ENCODE measurements around the gene THYN1. TPM values are rescaled to one million over a fixed set of nuclear protein-coding genes. Genes with fewer than 3 reads are reported as not detected.

THYN1 gene
- total and polyA plus RNA-seq, 2 of the 13 experiments (the other 11 are each of a cell fraction or from before 2014, with no cell fraction given), result 36.1 to 87.6 TPM

DNA sequence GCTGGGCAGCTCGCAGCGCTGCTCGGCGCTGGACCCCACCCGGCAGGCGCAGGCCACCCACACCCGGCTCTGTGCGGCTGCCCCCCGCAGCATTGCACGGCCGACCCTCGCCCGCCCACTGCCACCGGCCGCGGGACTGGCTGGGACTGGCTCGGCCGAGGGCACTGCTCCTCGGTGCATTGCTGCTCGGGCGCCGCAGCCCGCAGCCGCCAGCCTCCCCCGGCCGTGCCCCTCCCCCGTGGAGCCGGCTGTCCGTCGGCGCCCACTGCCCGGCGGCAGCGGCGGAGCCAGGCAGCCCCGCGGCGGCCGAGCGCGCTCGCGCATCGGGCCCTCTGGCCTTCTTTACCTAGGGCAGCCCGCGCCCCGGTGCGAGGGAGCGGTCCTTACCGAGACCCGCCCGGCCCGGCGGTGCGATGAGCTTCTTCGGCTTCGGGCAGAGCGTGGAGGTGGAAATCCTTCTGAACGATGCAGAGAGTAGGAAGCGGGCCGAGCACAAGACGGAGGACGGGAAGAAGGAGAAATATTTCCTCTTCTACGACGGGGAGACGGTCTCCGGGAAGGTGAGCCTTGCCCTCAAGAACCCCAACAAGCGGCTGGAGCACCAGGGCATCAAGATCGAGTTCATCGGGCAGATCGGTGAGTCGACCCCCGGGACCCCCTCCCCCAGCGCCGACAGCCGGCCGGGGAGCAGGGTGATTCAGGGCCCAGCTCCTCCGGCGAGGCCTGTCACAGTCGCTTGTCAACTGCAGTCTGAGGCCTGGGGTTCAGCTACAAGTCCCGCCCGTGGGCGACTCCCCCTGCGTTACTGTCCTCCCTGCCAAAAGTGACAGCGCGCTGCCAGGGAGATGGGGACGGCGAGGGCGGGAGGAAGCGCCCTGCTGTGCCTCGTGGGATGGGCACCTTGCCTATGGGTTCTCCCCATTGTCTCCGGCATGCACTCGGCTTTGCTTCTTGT is 28.2 kb downstream of the THYN1 start (continued):
- TF ChIP-seq ZNF431 (CRISPR knock-in tag; IDR thresholded peaks at IDR 0.05; ENCODE audit: borderline replicate concordance, low read depth) (0 out of 2 replicates have a peak, but pooled peaks have one; percentile 59), ZNF296 (CRISPR knock-in tag; conservative IDR thresholded peaks at IDR 0.05) (no peak), ZNF558 (CRISPR knock-in tag; IDR thresholded peaks at IDR 0.05; ENCODE audit: borderline replicate concordance) (peak; percentile 79; the same call in 1 of the 2 replicates), KLF12 (CRISPR knock-in tag; IDR thresholded peaks at IDR 0.05; ENCODE audit: borderline replicate concordance) (no peak), ELF4 (CRISPR knock-in tag; IDR thresholded peaks at IDR 0.05; ENCODE audit: borderline replicate concordance) (no peak), SALL1 (CRISPR knock-in tag; IDR thresholded peaks at IDR 0.05) (no peak; the same call in 1 of the 2 replicates), SP4 (CRISPR knock-in tag; IDR thresholded peaks at IDR 0.05) (no peak), NFYB (CRISPR knock-in tag; IDR thresholded peaks at IDR 0.05) (no peak), RELA (CRISPR knock-in tag; IDR thresholded peaks at IDR 0.05) (no peak)
- TF ChIP-seq, protein P1, sequence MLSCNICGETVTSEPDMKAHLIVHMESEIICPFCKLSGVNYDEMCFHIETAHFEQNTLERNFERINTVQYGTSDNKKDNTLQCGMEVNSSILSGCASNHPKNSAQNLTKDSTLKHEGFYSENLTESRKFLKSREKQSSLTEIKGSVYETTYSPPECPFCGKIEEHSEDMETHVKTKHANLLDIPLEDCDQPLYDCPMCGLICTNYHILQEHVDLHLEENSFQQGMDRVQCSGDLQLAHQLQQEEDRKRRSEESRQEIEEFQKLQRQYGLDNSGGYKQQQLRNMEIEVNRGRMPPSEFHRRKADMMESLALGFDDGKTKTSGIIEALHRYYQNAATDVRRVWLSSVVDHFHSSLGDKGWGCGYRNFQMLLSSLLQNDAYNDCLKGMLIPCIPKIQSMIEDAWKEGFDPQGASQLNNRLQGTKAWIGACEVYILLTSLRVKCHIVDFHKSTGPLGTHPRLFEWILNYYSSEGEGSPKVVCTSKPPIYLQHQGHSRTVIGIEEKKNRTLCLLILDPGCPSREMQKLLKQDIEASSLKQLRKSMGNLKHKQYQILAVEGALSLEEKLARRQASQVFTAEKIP (CRISPR knock-in tag; IDR thresholded peaks at IDR 0.05; ENCODE audit: borderline replicate concordance), result no peak
- TF ChIP-seq, protein P2, sequence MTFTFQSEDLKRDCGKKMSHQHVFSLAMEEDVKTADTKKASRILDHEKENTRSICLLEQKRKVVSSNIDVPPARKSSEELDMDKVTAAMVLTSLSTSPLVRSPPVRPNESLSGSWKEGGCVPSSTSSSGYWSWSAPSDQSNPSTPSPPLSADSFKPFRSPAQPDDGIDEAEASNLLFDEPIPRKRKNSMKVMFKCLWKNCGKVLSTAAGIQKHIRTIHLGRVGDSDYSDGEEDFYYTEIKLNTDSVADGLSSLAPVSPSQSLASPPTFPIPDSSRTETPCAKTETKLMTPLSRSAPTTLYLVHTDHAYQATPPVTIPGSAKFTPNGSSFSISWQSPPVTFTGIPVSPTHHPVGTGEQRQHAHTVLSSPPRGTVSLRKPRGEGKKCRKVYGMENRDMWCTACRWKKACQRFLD (CRISPR knock-in tag; IDR thresholded peaks at IDR 0.05; ENCODE audit: borderline replicate concordance), result 0 out of 2 replicates have a peak, but pooled peaks have one; percentile 68
- TF ChIP-seq, protein P3, sequence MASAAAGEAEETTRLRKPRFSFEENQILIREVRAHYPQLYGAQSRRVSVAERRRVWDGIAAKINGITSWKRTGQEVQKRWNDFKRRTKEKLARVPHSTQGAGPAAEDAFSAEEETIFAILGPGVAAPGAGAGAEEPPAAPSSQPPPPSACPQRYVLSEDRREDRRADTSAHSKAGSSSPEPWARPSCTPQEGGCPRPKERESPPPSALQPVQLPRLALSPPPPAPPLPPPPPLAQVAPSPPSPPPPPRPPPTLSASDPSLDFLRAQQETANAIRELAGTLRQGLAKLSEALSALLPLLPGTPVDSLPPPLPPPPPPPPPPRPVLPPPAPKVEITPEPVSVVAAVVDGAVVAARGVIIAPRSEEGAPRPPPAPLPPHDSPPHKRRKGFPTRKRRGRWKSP (CRISPR knock-in tag; IDR thresholded peaks at IDR 0.05), result peak; percentile 71; the same call in 1 of the 2 replicates
- TF ChIP-seq, protein P4, sequence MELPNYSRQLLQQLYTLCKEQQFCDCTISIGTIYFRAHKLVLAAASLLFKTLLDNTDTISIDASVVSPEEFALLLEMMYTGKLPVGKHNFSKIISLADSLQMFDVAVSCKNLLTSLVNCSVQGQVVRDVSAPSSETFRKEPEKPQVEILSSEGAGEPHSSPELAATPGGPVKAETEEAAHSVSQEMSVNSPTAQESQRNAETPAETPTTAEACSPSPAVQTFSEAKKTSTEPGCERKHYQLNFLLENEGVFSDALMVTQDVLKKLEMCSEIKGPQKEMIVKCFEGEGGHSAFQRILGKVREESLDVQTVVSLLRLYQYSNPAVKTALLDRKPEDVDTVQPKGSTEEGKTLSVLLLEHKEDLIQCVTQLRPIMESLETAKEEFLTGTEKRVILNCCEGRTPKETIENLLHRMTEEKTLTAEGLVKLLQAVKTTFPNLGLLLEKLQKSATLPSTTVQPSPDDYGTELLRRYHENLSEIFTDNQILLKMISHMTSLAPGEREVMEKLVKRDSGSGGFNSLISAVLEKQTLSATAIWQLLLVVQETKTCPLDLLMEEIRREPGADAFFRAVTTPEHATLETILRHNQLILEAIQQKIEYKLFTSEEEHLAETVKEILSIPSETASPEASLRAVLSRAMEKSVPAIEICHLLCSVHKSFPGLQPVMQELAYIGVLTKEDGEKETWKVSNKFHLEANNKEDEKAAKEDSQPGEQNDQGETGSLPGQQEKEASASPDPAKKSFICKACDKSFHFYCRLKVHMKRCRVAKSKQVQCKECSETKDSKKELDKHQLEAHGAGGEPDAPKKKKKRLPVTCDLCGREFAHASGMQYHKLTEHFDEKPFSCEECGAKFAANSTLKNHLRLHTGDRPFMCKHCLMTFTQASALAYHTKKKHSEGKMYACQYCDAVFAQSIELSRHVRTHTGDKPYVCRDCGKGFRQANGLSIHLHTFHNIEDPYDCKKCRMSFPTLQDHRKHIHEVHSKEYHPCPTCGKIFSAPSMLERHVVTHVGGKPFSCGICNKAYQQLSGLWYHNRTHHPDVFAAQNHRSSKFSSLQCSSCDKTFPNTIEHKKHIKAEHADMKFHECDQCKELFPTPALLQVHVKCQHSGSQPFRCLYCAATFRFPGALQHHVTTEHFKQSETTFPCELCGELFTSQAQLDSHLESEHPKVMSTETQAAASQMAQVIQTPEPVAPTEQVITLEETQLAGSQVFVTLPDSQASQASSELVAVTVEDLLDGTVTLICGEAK (IDR thresholded peaks at IDR 0.05), result no peak
- TF ChIP-seq, protein P4 (CRISPR knock-in tag; IDR thresholded peaks at IDR 0.05), result no peak
